B cell (primary cell): ENCODE results near the gene AMT. TPM values are rescaled to one million over a fixed set of nuclear protein-coding genes. Genes with fewer than 3 reads are reported as not detected.

ENCODE experiments used
- ATAC-seq: fragments of 200-7000 bp; cut with Tn5 transposase; one replicate; pipeline ENCODE4 v1.10.0; 2021; ENCODE audit warnings: low read depth, mild to moderate bottlenecking, moderate number of reproducible peaks, moderate library complexity
- CTCF ChIA-PET: fragments of 350-600 bp; sonication (Branson Sonifier 250); formaldehyde crosslinking; loops from one replicate; lab custom pipeline; 2021; ENCODE audit warnings: antibody characterized with exemption, inconsistent platforms; lab: Charles Lee
- POLR2A ChIA-PET: fragments of 350-600 bp; sonication (Branson Sonifier 250); formaldehyde crosslinking; loops from one replicate; lab custom pipeline; 2021; ENCODE audit warnings: antibody characterized with exemption; lab: Charles Lee
- DNase-seq: peaks from one replicate; pipeline ENCODE4 v3.0.0; 2013
- H2AFZ ChIP-seq: 2 replicates; pipeline ENCODE4 v1.6.1; 2012; ENCODE audit warnings: mild to moderate bottlenecking, low read depth, low read length; ENCODE audit not compliant: insufficient read depth, poor library complexity, severe bottlenecking
- H3K27ac ChIP-seq, 2 donors: 1 replicate in 1 of 2; 2 replicates in 1 of 2; pipeline ENCODE4 v1.5.1; 2012 to 2013; ENCODE audit warnings: low read length in 2 of 2, mild to moderate bottlenecking in 2 of 2, moderate library complexity in 1 of 2
- H3K27me3 ChIP-seq, 4 experiments: fragments of 200-600 bp in 1 of 4; sonication (generic) in 1 of 4; replicated peaks in 1 of 4; 1 replicate in 2 of 4; 2 replicates in 2 of 4; pipeline versions ENCODE4 v1.6.1 to v1.7.0; 2013 to 2016; ENCODE audit warnings: low read length in 3 of 4, mild to moderate bottlenecking in 2 of 4, mixed read lengths in 1 of 4, moderate library complexity in 1 of 4; ENCODE audit not compliant: insufficient read depth in 4 of 4, control insufficient read depth in 3 of 4; ENCODE audit errors: control extremely low read depth in 1 of 4
- H3K36me3 ChIP-seq, 2 experiments: replicated peaks in 1 of 2; 1 replicate in 1 of 2; 2 replicates in 1 of 2; pipeline versions ENCODE4 v1.6.1 to v1.7.1; 2013; ENCODE audit warnings: low read length in 1 of 2; ENCODE audit not compliant: insufficient read depth in 2 of 2, control insufficient read depth in 1 of 2; ENCODE audit errors: control extremely low read depth in 1 of 2, extremely low read depth in 1 of 2
- H3K4me1 ChIP-seq, 2 donors: fragments of 200-600 bp in 1 of 2; sonication (generic) in 1 of 2; 1 replicate in 1 of 2; 2 replicates in 1 of 2; pipeline versions ENCODE4 v1.5.1 to v1.6.1; 2013 to 2017; ENCODE audit warnings: low read length in 2 of 2; ENCODE audit not compliant: control insufficient read depth in 2 of 2, insufficient read depth in 2 of 2
- H3K4me2 ChIP-seq: replicated peaks from 2 replicates; pipeline ENCODE3; 2012; ENCODE audit warnings: mild to moderate bottlenecking, low read depth, low read length; ENCODE audit not compliant: poor library complexity, severe bottlenecking
- H3K4me3 ChIP-seq, 5 experiments: fragments of 200-600 bp in 1 of 5; sonication (generic) in 1 of 5; 1 replicate in 3 of 5; 2 replicates in 2 of 5; pipeline versions ENCODE4 v1.5.1 to v1.7.0; 2011 to 2016; ENCODE audit warnings: low read length in 4 of 5, mild to moderate bottlenecking in 4 of 5, low read depth in 2 of 5, control low read depth in 1 of 5, moderate library complexity in 1 of 5; ENCODE audit not compliant: insufficient read depth in 1 of 5; ENCODE audit errors: control extremely low read depth in 1 of 5, extremely low read depth in 1 of 5
- H3K79me2 ChIP-seq: fragments of 200-600 bp; sonication (generic); one replicate; pipeline ENCODE4 v1.6.0; 2016; ENCODE audit warnings: low read length; ENCODE audit not compliant: control insufficient read depth, insufficient read depth
- H3K9ac ChIP-seq: fragments of 200-600 bp; sonication (generic); 2 replicates; pipeline ENCODE4 v1.6.1; 2017; ENCODE audit warnings: mild to moderate bottlenecking, low read length, moderate library complexity
- H3K9me3 ChIP-seq, 3 donors: one replicate each; pipeline versions ENCODE4 v1.6.1 to v1.7.1; 2013; ENCODE audit warnings: low read length in 2 of 3; ENCODE audit not compliant: control insufficient read depth in 2 of 3, insufficient read depth in 1 of 3; ENCODE audit errors: control extremely low read depth in 1 of 3
- H4K20me1 ChIP-seq: 2 replicates; pipeline ENCODE4 v1.6.0; 2012; ENCODE audit warnings: mild to moderate bottlenecking, low read length; ENCODE audit not compliant: insufficient read depth, control insufficient read depth, poor library complexity, severe bottlenecking
- H3K27ac Mint-ChIP-seq: one replicate; pipeline ENCODE4 v1.8.0; 2021; ENCODE audit warnings: mixed read lengths
- H3K27me3 Mint-ChIP-seq: one replicate; pipeline ENCODE4 v1.8.0; 2021; ENCODE audit warnings: mixed read lengths
- H3K4me1 Mint-ChIP-seq: one replicate; pipeline ENCODE4 v1.8.0; 2021; ENCODE audit warnings: mixed read lengths
- H3K4me3 Mint-ChIP-seq: one replicate; pipeline ENCODE4 v1.8.0; 2021; ENCODE audit warnings: mixed read lengths
- H3K9me3 Mint-ChIP-seq: one replicate; pipeline ENCODE4 v1.8.0; 2022; ENCODE audit warnings: mixed read lengths; ENCODE audit not compliant: insufficient read depth
- CTCF ChIP-seq: fragments of 200-600 bp; IDR thresholded peaks from one replicate; pipeline ENCODE4 v1.8.0; 2022; ENCODE audit warnings: antibody characterized with exemption, mild to moderate bottlenecking
- EZH2 ChIP-seq: IDR thresholded peaks from 2 replicates; pipeline ENCODE4 v1.6.1; 2012; ENCODE audit warnings: borderline replicate concordance, low read depth, mild to moderate bottlenecking, moderate library complexity, low read length; ENCODE audit not compliant: insufficient read depth, poor library complexity, severe bottlenecking
- WGBS: methylation state at CpG from one replicate; pipeline ENCODE4 v1.1.5; 2013; ENCODE audit warnings: missing lambda C conversion rate; ENCODE audit not compliant: insufficient coverage; 5-methylcytosine and 5-hydroxymethylcytosine counted together
- intact Hi-C: fragments of 100-400 bp; cut with micrococcal nuclease; formaldehyde crosslinking; loops from one replicate; pipeline ENCODE4 v1.10.0; 2022
- polyA plus RNA-seq: library from polyadenylated mRNA; depleted of rRNA; stranded (reverse); fragments of >200 nt; gene quantifications from 2 replicates; pipeline ENCODE4 v1.2.3, GENCODE V29; 2012
- total RNA-seq, 2 donors: library from RNA; stranded (reverse); fragments of 120-200 nt in 1 of 2; gene quantifications; 1 replicate in 1 of 2; 2 replicates in 1 of 2; pipeline versions ENCODE4 v1.2.3 to v1.2.4, GENCODE V29; 2013 to 2022

AMT gene
- total and polyA plus RNA-seq, 2 donors (not counting 1 experiment from before 2014, with no cell fraction given) = 14.0 to 44.0 TPM

GRCh38 chr3:49427586-49427985 lies 5.3 kb upstream of the AMT start:
- no peak overlapping the region for H3K9ac ChIP-seq
- H2AFZ ChIP-seq = no peak overlapping the region
- ChIA-PET CTCF (interaction anchor here (1.4 to 3.0 kb wide), 2 partner anchors 82 to 88 kb away, joined by 3 to 14 read pairs; partner anchors contain the start of gene USP4), POLR2A (interaction anchor here (0.8 to 2.1 kb wide), 4 partner anchors 11 to 87 kb away, joined by 3 to 29 read pairs (median 4); partner anchors contain the start of gene RHOA)
- H3K4me3 ChIP-seq = no peak overlapping the region
- no peak overlapping the region for H3K4me2 ChIP-seq
- ATAC-seq (no peak), DNase-seq (no peak)
- intact Hi-C loops = no loop called here
- Mint-ChIP-seq H3K4me3 (peak overlapping the region; percentile 91), H3K27ac (peak overlapping the region; percentile 13), H3K27me3 (no peaks in the 10 kb centered on the region), H3K9me3 (no peaks in the 10 kb centered on the region), H3K4me1 (peaks cover 15% of the 10 kb centered on the region)
- peaks cover 7 to 16% of the 10 kb centered on the region in 2 donors for H3K4me1 ChIP-seq
- WGBS = 60% methylated on average over 1 of the region's 2 CpGs
- H3K27ac ChIP-seq = no peak overlapping the region
- H3K79me2 ChIP-seq = peaks cover 8% of the 10 kb centered on the region
- H4K20me1 ChIP-seq = no peaks in the 10 kb centered on the region
- TF ChIP-seq CTCF (no peak), EZH2 (no peak)
- peaks cover 0 to 16% of the 10 kb centered on the region in 2 experiments for H3K36me3 ChIP-seq
- no peaks in the 10 kb centered on the region for H3K9me3 ChIP-seq
- H3K27me3 ChIP-seq = no peaks in the 10 kb centered on the region

DNA sequence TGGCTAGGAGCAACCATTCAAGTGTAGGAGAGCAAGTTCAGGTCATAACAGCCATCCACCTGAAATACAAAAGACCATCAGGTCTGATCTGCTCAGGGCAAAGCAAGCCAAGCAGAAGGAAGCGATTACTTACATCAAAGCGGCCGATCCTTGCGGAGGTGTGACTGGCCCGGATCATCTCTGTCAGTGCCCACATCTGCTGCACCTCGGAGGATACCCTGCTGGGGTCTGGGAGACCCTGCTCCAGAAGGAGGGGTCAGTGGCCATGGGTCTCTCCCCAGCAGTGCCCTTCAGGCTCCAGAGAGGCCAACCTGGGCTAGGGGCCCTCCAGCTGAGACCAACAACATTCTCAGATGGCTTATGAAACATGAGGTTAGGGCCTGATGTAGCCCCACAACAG lies 2.5 kb upstream of the AMT start:
- intact Hi-C loops = no loop called here
- Histone ChIP-seq H4K20me1 (peaks cover 17% of the 10 kb centered on the region), H3K4me2 (no peak overlapping the region), H3K79me2 (peaks cover 34% of the 10 kb centered on the region), H3K9ac (no peak overlapping the region), H3K9me3 (no peaks in the 10 kb centered on the region), H2AFZ (no peak overlapping the region), H3K36me3 (peaks cover 0 to 16% of the 10 kb centered on the region in 2 experiments), H3K4me3 (no peak overlapping the region), H3K27ac (no peak overlapping the region), H3K4me1 (peaks cover 5 to 19% of the 10 kb centered on the region in 2 donors), H3K27me3 (no peaks in the 10 kb centered on the region)
- 97% methylated on average over 6 of the region's 6 CpGs for WGBS
- Mint-ChIP-seq H3K27me3 (no peaks in the 10 kb centered on the region), H3K9me3 (no peaks in the 10 kb centered on the region), H3K4me3 (no peak overlapping the region), H3K27ac (no peak overlapping the region), H3K4me1 (peaks cover 25% of the 10 kb centered on the region)
- no peak for ATAC-seq
- ChIA-PET POLR2A (no interaction called here), CTCF (interaction anchor here (2.0 kb wide), 1 partner anchor 25 kb away, joined by 9 read pairs; no protein-coding TSS in a partner anchor)
- TF ChIP-seq EZH2 = no peak
- TF ChIP-seq CTCF = no peak
- no peak for DNase-seq
